WTC11 (cell line): ENCODE data around the gene HNRNPUL1. TPM values are rescaled to one million over a fixed set of nuclear protein-coding genes. Genes with fewer than 3 reads are reported as not detected.
A peak's percentile ranks its signal among the peaks of the same experiment; 100 is the strongest.

Experiments
- ATAC-seq: fragments of 200-7000 bp; cut with Tn5 transposase; 2 replicates; pipeline ENCODE4 v1.10.0; 2021; ENCODE audit warnings: mild to moderate bottlenecking, moderate library complexity
- CTCF ChIA-PET: fragments of 300-600 bp; sonication (Branson Sonifier 250); formaldehyde crosslinking; loops from one replicate; lab custom pipeline; 2021; ENCODE audit warnings: antibody characterized with exemption; lab: Charles Lee
- POLR2A ChIA-PET: fragments of 350-600 bp; sonication (Branson Sonifier 250); formaldehyde crosslinking; loops from one replicate; lab custom pipeline; 2021; ENCODE audit warnings: antibody characterized with exemption; lab: Charles Lee
- DNase-seq: peaks from one replicate; pipeline ENCODE4 v3.0.0; 2021; ENCODE audit warnings: low spot score
- H3K27ac Mint-ChIP-seq: 2 replicates; pipeline ENCODE4 v1.8.0; 2021; ENCODE audit warnings: mixed read lengths
- H3K27me3 Mint-ChIP-seq: 2 replicates; pipeline ENCODE4 v1.8.0; 2021; ENCODE audit warnings: low read depth, mild to moderate bottlenecking, moderate library complexity, mixed read lengths
- H3K36me3 Mint-ChIP-seq: 2 replicates; pipeline ENCODE4 v1.8.0; 2021; ENCODE audit warnings: mixed read lengths
- H3K4me1 Mint-ChIP-seq: 2 replicates; pipeline ENCODE4 v1.8.0; 2022; ENCODE audit warnings: mixed read lengths
- H3K4me3 Mint-ChIP-seq: 2 replicates; pipeline ENCODE4 v1.8.0; 2021; ENCODE audit warnings: mild to moderate bottlenecking, moderate library complexity, mixed read lengths
- H3K9me3 Mint-ChIP-seq: 2 replicates; pipeline ENCODE4 v1.8.0; 2021; ENCODE audit warnings: mixed read lengths
- ATF1 ChIP-seq: sonication (generic); formaldehyde crosslinking; IDR thresholded peaks from 2 replicates; pipeline ENCODE4 v1.8.1; 2023; ENCODE audit warnings: mild to moderate bottlenecking, moderate library complexity, missing genetic modification reagents
- CBFB ChIP-seq: sonication (generic); formaldehyde crosslinking; IDR thresholded peaks from 2 replicates; pipeline ENCODE4 v1.8.1; 2022; ENCODE audit warnings: mild to moderate bottlenecking, low read depth, missing genetic modification reagents
- ESRRA ChIP-seq: sonication (generic); formaldehyde crosslinking; IDR thresholded peaks from 2 replicates; pipeline ENCODE4 v1.8.1; 2022; ENCODE audit warnings: mild to moderate bottlenecking, missing genetic modification reagents, borderline replicate concordance
- HMGA2 ChIP-seq: fragments of 250-450 bp; sonication (Bioruptor Pico); IDR thresholded peaks from 2 replicates; pipeline ENCODE4 v1.4.0; 2021; ENCODE audit warnings: mild to moderate bottlenecking, moderate library complexity
- MXD4 ChIP-seq: fragments of 250-450 bp; sonication (Bioruptor Pico); IDR thresholded peaks from 2 replicates; pipeline ENCODE4 v1.8.0; 2021; ENCODE audit warnings: mild to moderate bottlenecking, moderate library complexity, borderline replicate concordance
- NFE2L1 ChIP-seq: sonication (generic); formaldehyde crosslinking; IDR thresholded peaks from 2 replicates; pipeline ENCODE4 v1.8.1; 2023; ENCODE audit warnings: missing genetic modification reagents
- NR1H2 ChIP-seq: sonication (generic); formaldehyde crosslinking; IDR thresholded peaks from 2 replicates; pipeline ENCODE4 v1.9.0; 2021; ENCODE audit warnings: mild to moderate bottlenecking, moderate library complexity, missing genetic modification reagents
- NR3C1 ChIP-seq: sonication (generic); formaldehyde crosslinking; conservative IDR thresholded peaks from 2 replicates; pipeline ENCODE4 v1.8.1; 2023; ENCODE audit warnings: low read depth, mild to moderate bottlenecking, missing genetic modification reagents
- PRRX2 ChIP-seq: fragments of 250-450 bp; sonication (Bioruptor Pico); IDR thresholded peaks from 2 replicates; pipeline ENCODE4 v1.8.0; 2021; ENCODE audit warnings: mild to moderate bottlenecking
- SMAD3 ChIP-seq: sonication (generic); formaldehyde crosslinking; IDR thresholded peaks from 2 replicates; pipeline ENCODE4 v1.8.0; 2022; ENCODE audit warnings: missing genetic modification reagents, mild to moderate bottlenecking, borderline replicate concordance
- TCF7 ChIP-seq: sonication (generic); formaldehyde crosslinking; IDR thresholded peaks from 2 replicates; pipeline ENCODE4 v1.8.0; 2022; ENCODE audit warnings: mild to moderate bottlenecking, low read depth, missing genetic modification reagents, moderate library complexity
- TP53 ChIP-seq: sonication (generic); formaldehyde crosslinking; IDR thresholded peaks from 2 replicates; pipeline ENCODE4 v1.8.1; 2023; ENCODE audit warnings: mild to moderate bottlenecking, missing genetic modification reagents
- ZNF121 ChIP-seq: sonication (generic); formaldehyde crosslinking; IDR thresholded peaks from 2 replicates; pipeline ENCODE4 v1.8.0; 2023; ENCODE audit warnings: missing genetic modification reagents
- ZNF317 ChIP-seq: sonication (generic); formaldehyde crosslinking; IDR thresholded peaks from 2 replicates; pipeline ENCODE4 v1.8.1; 2023; ENCODE audit warnings: low read depth, mild to moderate bottlenecking, moderate library complexity, missing genetic modification reagents, borderline replicate concordance
- ZNF416 ChIP-seq: fragments of 250-450 bp; sonication (Bioruptor Pico); IDR thresholded peaks from 2 replicates; pipeline ENCODE4 v1.9.0; 2021; ENCODE audit warnings: mild to moderate bottlenecking, inconsistent platforms
- total RNA-seq: library from RNA; stranded (reverse); gene quantifications from 3 replicates; pipeline ENCODE4 v1.2.3, GENCODE V29; 2021
- TF ChIP-seq, protein P1 (sequence below): sonication (generic); formaldehyde crosslinking; IDR thresholded peaks from 2 replicates; pipeline ENCODE4 v1.8.0; 2022; ENCODE audit warnings: missing genetic modification reagents
- TF ChIP-seq, protein P2 (sequence below): sonication (generic); formaldehyde crosslinking; IDR thresholded peaks from 2 replicates; pipeline ENCODE4 v1.8.0; 2022; ENCODE audit warnings: mild to moderate bottlenecking, missing genetic modification reagents
- TF ChIP-seq, protein P3 (sequence below): sonication (generic); formaldehyde crosslinking; IDR thresholded peaks from 2 replicates; pipeline ENCODE4 v1.8.1; 2023; ENCODE audit warnings: mild to moderate bottlenecking, missing genetic modification reagents, moderate library complexity
- TF ChIP-seq, protein P4 (sequence below): sonication (generic); formaldehyde crosslinking; IDR thresholded peaks from 2 replicates; pipeline ENCODE4 v1.8.0; 2022; ENCODE audit warnings: mild to moderate bottlenecking, missing genetic modification reagents
- TF ChIP-seq, protein P5 (sequence below): sonication (generic); formaldehyde crosslinking; IDR thresholded peaks from 2 replicates; pipeline ENCODE4 v1.8.0; 2023; ENCODE audit warnings: mild to moderate bottlenecking, missing genetic modification reagents

Gene HNRNPUL1
- total RNA-seq, 1 experiment from 2014 or later = 282 TPM

- DNase-seq (no peak), ATAC-seq (no peak)
- TF ChIP-seq, protein P1, sequence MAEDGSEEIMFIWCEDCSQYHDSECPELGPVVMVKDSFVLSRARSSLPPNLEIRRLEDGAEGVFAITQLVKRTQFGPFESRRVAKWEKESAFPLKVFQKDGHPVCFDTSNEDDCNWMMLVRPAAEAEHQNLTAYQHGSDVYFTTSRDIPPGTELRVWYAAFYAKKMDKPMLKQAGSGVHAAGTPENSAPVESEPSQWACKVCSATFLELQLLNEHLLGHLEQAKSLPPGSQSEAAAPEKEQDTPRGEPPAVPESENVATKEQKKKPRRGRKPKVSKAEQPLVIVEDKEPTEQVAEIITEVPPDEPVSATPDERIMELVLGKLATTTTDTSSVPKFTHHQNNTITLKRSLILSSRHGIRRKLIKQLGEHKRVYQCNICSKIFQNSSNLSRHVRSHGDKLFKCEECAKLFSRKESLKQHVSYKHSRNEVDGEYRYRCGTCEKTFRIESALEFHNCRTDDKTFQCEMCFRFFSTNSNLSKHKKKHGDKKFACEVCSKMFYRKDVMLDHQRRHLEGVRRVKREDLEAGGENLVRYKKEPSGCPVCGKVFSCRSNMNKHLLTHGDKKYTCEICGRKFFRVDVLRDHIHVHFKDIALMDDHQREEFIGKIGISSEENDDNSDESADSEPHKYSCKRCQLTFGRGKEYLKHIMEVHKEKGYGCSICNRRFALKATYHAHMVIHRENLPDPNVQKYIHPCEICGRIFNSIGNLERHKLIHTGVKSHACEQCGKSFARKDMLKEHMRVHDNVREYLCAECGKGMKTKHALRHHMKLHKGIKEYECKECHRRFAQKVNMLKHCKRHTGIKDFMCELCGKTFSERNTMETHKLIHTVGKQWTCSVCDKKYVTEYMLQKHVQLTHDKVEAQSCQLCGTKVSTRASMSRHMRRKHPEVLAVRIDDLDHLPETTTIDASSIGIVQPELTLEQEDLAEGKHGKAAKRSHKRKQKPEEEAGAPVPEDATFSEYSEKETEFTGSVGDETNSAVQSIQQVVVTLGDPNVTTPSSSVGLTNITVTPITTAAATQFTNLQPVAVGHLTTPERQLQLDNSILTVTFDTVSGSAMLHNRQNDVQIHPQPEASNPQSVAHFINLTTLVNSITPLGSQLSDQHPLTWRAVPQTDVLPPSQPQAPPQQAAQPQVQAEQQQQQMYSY (CRISPR knock-in tag) = no peak
- no peak for TF ChIP-seq ESRRA (CRISPR knock-in tag)
- TF ChIP-seq CBFB (CRISPR knock-in tag) = no peak
- no peak for TF ChIP-seq TCF7 (CRISPR knock-in tag)
- TF ChIP-seq PRRX2 (CRISPR knock-in tag) = no peak
- no peak for TF ChIP-seq ZNF416 (CRISPR knock-in tag)
- no peak for TF ChIP-seq SMAD3
- TF ChIP-seq ATF1 (CRISPR knock-in tag) = no peak
- no peaks in the 10 kb centered on the region for H3K9me3 Mint-ChIP-seq
- H3K27ac Mint-ChIP-seq = peak overlapping the region; percentile 97
- H3K36me3 Mint-ChIP-seq = peaks cover 26% of the 10 kb centered on the region
- H3K4me1 Mint-ChIP-seq = peaks cover 27% of the 10 kb centered on the region
- ChIA-PET POLR2A (interaction anchor here (1.1 to 3.2 kb wide), 3 partner anchors 47 to 98 kb away, joined by 3 to 24 read pairs (median 6); partner anchors contain the start of genes AXL and B9D2), CTCF (interaction anchor here (1.0 to 5.7 kb wide), 2 partner anchors 43 to 62 kb away, joined by 5 to 95 read pairs; no protein-coding TSS in a partner anchor)
- no peaks in the 10 kb centered on the region; the same call in 1 of the 2 replicates for H3K27me3 Mint-ChIP-seq
- peak overlapping the region; percentile 95 for H3K4me3 Mint-ChIP-seq
Measured at GRCh38 chr19:41265395-41266153, 1.4 kb downstream of the HNRNPUL1 start.

DNA sequence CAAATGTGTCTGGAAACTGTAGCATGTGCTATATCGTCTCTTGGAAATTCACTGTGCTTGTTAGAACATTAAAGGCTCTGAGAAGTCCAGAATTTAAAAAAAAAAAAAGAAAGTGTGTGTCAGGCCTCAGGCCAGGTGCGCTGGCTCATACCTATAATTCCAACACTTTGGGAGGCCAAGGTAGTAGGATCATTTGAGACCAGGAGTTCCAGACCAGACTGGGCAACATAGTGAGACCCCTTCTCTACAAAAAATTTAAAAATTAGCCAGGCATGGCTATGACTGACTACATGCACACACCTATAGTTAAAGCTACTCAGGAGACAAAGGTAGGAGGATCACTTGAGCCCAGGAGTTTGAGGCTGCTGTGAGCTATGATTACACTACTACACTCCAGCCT lies 4.9 kb downstream of the HNRNPUL1 start:
- POLR2A ChIA-PET = no interaction called here
- CTCF ChIA-PET = interaction anchor here (0.8 kb wide), 1 partner anchor 40 kb away, joined by 4 read pairs; no protein-coding TSS in a partner anchor
- DNase-seq (no peak), ATAC-seq (no peak)
- Mint-ChIP-seq H3K36me3 (peaks cover 61% of the 10 kb centered on the region), H3K4me3 (no peak overlapping the region), H3K9me3 (no peaks in the 10 kb centered on the region), H3K27ac (no peak overlapping the region), H3K4me1 (peaks cover 21% of the 10 kb centered on the region), H3K27me3 (no peaks in the 10 kb centered on the region)
- peak; percentile 55; the same call in 1 of the 2 replicates for TF ChIP-seq ZNF121
- TF ChIP-seq NR3C1 (CRISPR knock-in tag) = no peak

- Mint-ChIP-seq H3K36me3 (peaks cover 66% of the 10 kb centered on the region), H3K9me3 (no peaks in the 10 kb centered on the region), H3K4me1 (peaks cover 21% of the 10 kb centered on the region), H3K27me3 (no peaks in the 10 kb centered on the region), H3K4me3 (no peak overlapping the region), H3K27ac (no peak overlapping the region)
- CTCF ChIA-PET = interaction anchor here (0.7 to 0.8 kb wide), 2 partner anchors 39 to 65 kb away, joined by 3 to 4 read pairs; no protein-coding TSS in a partner anchor
- DNase-seq (no peak), ATAC-seq (no peak)
- POLR2A ChIA-PET = no interaction called here
- TF ChIP-seq ZNF317 (CRISPR knock-in tag) = no peak
- TF ChIP-seq, protein P2, sequence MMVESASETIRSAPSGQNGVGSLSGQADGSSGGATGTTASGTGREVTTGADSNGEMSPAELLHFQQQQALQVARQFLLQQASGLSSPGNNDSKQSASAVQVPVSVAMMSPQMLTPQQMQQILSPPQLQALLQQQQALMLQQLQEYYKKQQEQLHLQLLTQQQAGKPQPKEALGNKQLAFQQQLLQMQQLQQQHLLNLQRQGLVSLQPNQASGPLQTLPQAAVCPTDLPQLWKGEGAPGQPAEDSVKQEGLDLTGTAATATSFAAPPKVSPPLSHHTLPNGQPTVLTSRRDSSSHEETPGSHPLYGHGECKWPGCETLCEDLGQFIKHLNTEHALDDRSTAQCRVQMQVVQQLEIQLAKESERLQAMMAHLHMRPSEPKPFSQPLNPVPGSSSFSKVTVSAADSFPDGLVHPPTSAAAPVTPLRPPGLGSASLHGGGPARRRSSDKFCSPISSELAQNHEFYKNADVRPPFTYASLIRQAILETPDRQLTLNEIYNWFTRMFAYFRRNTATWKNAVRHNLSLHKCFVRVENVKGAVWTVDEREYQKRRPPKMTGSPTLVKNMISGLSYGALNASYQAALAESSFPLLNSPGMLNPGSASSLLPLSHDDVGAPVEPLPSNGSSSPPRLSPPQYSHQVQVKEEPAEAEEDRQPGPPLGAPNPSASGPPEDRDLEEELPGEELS (CRISPR knock-in tag) = no peak
- no peak for TF ChIP-seq NFE2L1 (CRISPR knock-in tag)
- TF ChIP-seq NR1H2 (CRISPR knock-in tag) = no peak
- TF ChIP-seq TP53 = no peak
- TF ChIP-seq, protein P3, sequence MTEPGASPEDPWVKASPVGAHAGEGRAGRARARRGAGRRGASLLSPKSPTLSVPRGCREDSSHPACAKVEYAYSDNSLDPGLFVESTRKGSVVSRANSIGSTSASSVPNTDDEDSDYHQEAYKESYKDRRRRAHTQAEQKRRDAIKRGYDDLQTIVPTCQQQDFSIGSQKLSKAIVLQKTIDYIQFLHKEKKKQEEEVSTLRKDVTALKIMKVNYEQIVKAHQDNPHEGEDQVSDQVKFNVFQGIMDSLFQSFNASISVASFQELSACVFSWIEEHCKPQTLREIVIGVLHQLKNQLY (CRISPR knock-in tag) = no peak
- TF ChIP-seq, protein P4, sequence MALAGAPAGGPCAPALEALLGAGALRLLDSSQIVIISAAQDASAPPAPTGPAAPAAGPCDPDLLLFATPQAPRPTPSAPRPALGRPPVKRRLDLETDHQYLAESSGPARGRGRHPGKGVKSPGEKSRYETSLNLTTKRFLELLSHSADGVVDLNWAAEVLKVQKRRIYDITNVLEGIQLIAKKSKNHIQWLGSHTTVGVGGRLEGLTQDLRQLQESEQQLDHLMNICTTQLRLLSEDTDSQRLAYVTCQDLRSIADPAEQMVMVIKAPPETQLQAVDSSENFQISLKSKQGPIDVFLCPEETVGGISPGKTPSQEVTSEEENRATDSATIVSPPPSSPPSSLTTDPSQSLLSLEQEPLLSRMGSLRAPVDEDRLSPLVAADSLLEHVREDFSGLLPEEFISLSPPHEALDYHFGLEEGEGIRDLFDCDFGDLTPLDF (CRISPR knock-in tag) = no peak
- TF ChIP-seq MXD4 (CRISPR knock-in tag) = no peak
- TF ChIP-seq, protein P5, sequence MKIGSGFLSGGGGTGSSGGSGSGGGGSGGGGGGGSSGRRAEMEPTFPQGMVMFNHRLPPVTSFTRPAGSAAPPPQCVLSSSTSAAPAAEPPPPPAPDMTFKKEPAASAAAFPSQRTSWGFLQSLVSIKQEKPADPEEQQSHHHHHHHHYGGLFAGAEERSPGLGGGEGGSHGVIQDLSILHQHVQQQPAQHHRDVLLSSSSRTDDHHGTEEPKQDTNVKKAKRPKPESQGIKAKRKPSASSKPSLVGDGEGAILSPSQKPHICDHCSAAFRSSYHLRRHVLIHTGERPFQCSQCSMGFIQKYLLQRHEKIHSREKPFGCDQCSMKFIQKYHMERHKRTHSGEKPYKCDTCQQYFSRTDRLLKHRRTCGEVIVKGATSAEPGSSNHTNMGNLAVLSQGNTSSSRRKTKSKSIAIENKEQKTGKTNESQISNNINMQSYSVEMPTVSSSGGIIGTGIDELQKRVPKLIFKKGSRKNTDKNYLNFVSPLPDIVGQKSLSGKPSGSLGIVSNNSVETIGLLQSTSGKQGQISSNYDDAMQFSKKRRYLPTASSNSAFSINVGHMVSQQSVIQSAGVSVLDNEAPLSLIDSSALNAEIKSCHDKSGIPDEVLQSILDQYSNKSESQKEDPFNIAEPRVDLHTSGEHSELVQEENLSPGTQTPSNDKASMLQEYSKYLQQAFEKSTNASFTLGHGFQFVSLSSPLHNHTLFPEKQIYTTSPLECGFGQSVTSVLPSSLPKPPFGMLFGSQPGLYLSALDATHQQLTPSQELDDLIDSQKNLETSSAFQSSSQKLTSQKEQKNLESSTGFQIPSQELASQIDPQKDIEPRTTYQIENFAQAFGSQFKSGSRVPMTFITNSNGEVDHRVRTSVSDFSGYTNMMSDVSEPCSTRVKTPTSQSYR (CRISPR knock-in tag) = no peak
- TF ChIP-seq HMGA2 (CRISPR knock-in tag) = no peak
Measured at GRCh38 chr19:41269571-41269970, 5.4 kb downstream of the HNRNPUL1 start.
